Psoas muscle (tissue), 8 donors: Measurements from ENCODE around the gene ESYT3. TPM values are rescaled to one million over a fixed set of nuclear protein-coding genes. Genes with fewer than 3 reads are reported as not detected.

Experiments used
- ATAC-seq, 4 donors: fragments of 200-7000 bp; cut with Tn5 transposase; one replicate each; pipeline ENCODE4 v1.9.1; 2020; ENCODE audit warnings: moderate library complexity in 3 of 4, mild to moderate bottlenecking in 2 of 4
- DNase-seq, 2 donors: peaks; one replicate each; pipeline ENCODE4 v3.0.0-alpha.2; 2020
- H3K27ac ChIP-seq: fragments of 200-600 bp; one replicate; pipeline ENCODE4 v1.8.0; 2022
- H3K27me3 ChIP-seq, 3 donors: fragments of 200-600 bp in 1 of 3; one replicate each; pipeline versions ENCODE4 v1.6.1 to v1.8.0; 2013 to 2022; ENCODE audit warnings: low read length in 2 of 3, mild to moderate bottlenecking in 2 of 3, moderate library complexity in 1 of 3; ENCODE audit not compliant: insufficient read depth in 3 of 3
- H3K36me3 ChIP-seq, 2 donors: fragments of 200-600 bp in 1 of 2; one replicate each; pipeline versions ENCODE4 v1.6.1 to v1.8.0; 2013 to 2022; ENCODE audit warnings: low read depth in 1 of 2, mild to moderate bottlenecking in 1 of 2, moderate library complexity in 1 of 2; ENCODE audit not compliant: insufficient read depth in 1 of 2
- H3K4me1 ChIP-seq: fragments of 200-600 bp; one replicate; pipeline ENCODE4 v1.8.0; 2022
- H3K4me3 ChIP-seq: fragments of 200-600 bp; one replicate; pipeline ENCODE4 v1.8.0; 2022; ENCODE audit warnings: mild to moderate bottlenecking
- H3K9me3 ChIP-seq: fragments of 200-600 bp; one replicate; pipeline ENCODE4 v1.8.0; 2022
- CTCF ChIP-seq: fragments of 200-600 bp; IDR thresholded peaks from one replicate; pipeline ENCODE4 v1.8.0; 2022; ENCODE audit warnings: antibody characterized with exemption
- WGBS, 3 donors: extraction: QIAGEN DNeasy Blood & Tissue Kit; methylation state at CpG; one replicate each; pipeline versions ENCODE4 v1.1.6 to v1.1.7; 2013; 5-methylcytosine and 5-hydroxymethylcytosine counted together
- intact Hi-C, 2 donors: fragments of 100-400 bp; cut with DNase I; formaldehyde crosslinking; loops; one replicate each; pipeline versions ENCODE4 v1.11.0 to v1.14.2; 2022
- polyA plus RNA-seq, 3 donors: library from polyadenylated mRNA; stranded (reverse); fragments of 200-250 nt; gene quantifications; one replicate each; pipeline ENCODE4 v1.2.3, GENCODE V29; 2013
- total RNA-seq, 4 donors: library from RNA; stranded (reverse); fragmentation: NEBNext Ultra II Directional in 2 of 4; extraction: Animal tissue kit (Norgen Biotek cat#: 25700) in 2 of 4; gene quantifications; one replicate each; pipeline versions ENCODE4 v1.2.1 to v1.2.4, GENCODE V29; 2021 to 2023
- donor health status: healthy with polysubstance abuse.
- donor health status: DM: no; HTN: no; CAD: no; lungs with moderate emphysema.
- donor health status: Bipolar disorder and iron deficiency.
- donor health status: healthy.
- donor health status: DM: yes; HTN: yes; CAD: no.
- donor health status: DM: no; HTN: no; CAD: no.
- donor health status: DM: no; HTN: no; CAD: no.
- donor health status: DM: yes; HTN: yes; CAD: no.

Gene ESYT3
- total and polyA plus RNA-seq, 7 donors = 0.35 to 4.5 (median 2.0) TPM

- DNase-seq (no peak), ATAC-seq (peak in 2 of 4 donors; percentile 50 to 61)
- Histone ChIP-seq H3K27me3 (no peaks in the 10 kb centered on the region), H3K27ac (no peak overlapping the region), H3K4me3 (no peak overlapping the region), H3K36me3 (no peaks in the 10 kb centered on the region), H3K4me1 (no peaks in the 10 kb centered on the region), H3K9me3 (no peaks in the 10 kb centered on the region)
- intact Hi-C loops = no loop called here
- 75 to 81% (median 77%) methylated on average over 2 of the region's 2 CpGs for WGBS, 3 donors
- TF ChIP-seq CTCF = no peak
Measured at GRCh38 chr3:138441742-138442141, 7.3 kb downstream of the ESYT3 start.

- ATAC-seq = peak in 3 of 4 donors; percentile 68 to 80 (median 69)
- Histone ChIP-seq H3K9me3 (no peaks in the 10 kb centered on the region), H3K4me3 (no peak overlapping the region), H3K27ac (no peak overlapping the region), H3K4me1 (no peaks in the 10 kb centered on the region), H3K36me3 (no peaks in the 10 kb centered on the region), H3K27me3 (no peaks in the 10 kb centered on the region)
- no peak for DNase-seq
- intact Hi-C loops = no loop called here
- 88% methylated on average over 5 of the region's 5 CpGs for WGBS, 3 donors
- no peak for TF ChIP-seq CTCF
Measured at GRCh38 chr3:138442433-138442832, 8.0 kb downstream of the ESYT3 start.

- Histone ChIP-seq H3K9me3 (no peaks in the 10 kb centered on the region), H3K4me3 (no peak overlapping the region), H3K4me1 (no peaks in the 10 kb centered on the region), H3K36me3 (no peaks in the 10 kb centered on the region), H3K27ac (no peak overlapping the region), H3K27me3 (no peaks in the 10 kb centered on the region)
- peak in 1 of 4 donors; percentile 47 for ATAC-seq
- intact Hi-C loops = no loop called here
- no peak for DNase-seq
- TF ChIP-seq CTCF = no peak
- WGBS, 3 donors = 59 to 65% (median 61%) methylated on average over 2 of the region's 2 CpGs
Measured at GRCh38 chr3:138443091-138443490, 8.7 kb downstream of the ESYT3 start.

- WGBS, 3 donors = 71 to 75% (median 74%) methylated on average over 14 of the region's 14 CpGs
- Histone ChIP-seq H3K27me3 (no peaks in the 10 kb centered on the region), H3K27ac (no peak overlapping the region), H3K9me3 (no peaks in the 10 kb centered on the region), H3K36me3 (no peaks in the 10 kb centered on the region), H3K4me3 (no peak overlapping the region), H3K4me1 (no peaks in the 10 kb centered on the region)
- no peak for DNase-seq
- intact Hi-C loops = loop anchor here in 1 of 2 donors (2.0 kb wide), 1 partner anchor 49 kb away; no protein-coding TSS in a partner anchor
- TF ChIP-seq CTCF = no peak
- no peak for ATAC-seq
Measured at GRCh38 chr3:138443521-138444503, 9.4 kb downstream of the ESYT3 start.
